HepG2 (cell line): ENCODE measurements around the gene GMCL2. TPM values are rescaled to one million over a fixed set of nuclear protein-coding genes. Genes with fewer than 3 reads are reported as not detected.

Experiments used
- ELK4 ChIP-seq: sonication (generic); formaldehyde crosslinking; IDR thresholded peaks from 2 replicates; pipeline ENCODE4 v1.9.0; 2021; ENCODE audit warnings: missing genetic modification reagents, borderline replicate concordance
- GATA4 ChIP-seq: sonication (generic); IDR thresholded peaks from 2 replicates; pipeline ENCODE4 v1.6.1; 2016; ENCODE audit warnings: antibody characterized with exemption, low read depth, borderline replicate concordance
- GRHL1 ChIP-seq: sonication (generic); formaldehyde crosslinking; conservative IDR thresholded peaks from 2 replicates; pipeline ENCODE4 v1.8.0; 2022; ENCODE audit warnings: missing genetic modification reagents
- JUNB ChIP-seq: sonication (generic); formaldehyde crosslinking; IDR thresholded peaks from 2 replicates; pipeline ENCODE4 v1.8.0; 2022; ENCODE audit warnings: missing genetic modification reagents, mild to moderate bottlenecking, borderline replicate concordance
- KDM1A ChIP-seq: IDR thresholded peaks from 2 replicates; pipeline ENCODE4 v1.6.1; 2016; ENCODE audit warnings: missing compliant biosample characterization
- MED8 ChIP-seq: sonication (generic); formaldehyde crosslinking; IDR thresholded peaks from 2 replicates; pipeline ENCODE4 v1.8.1; 2023; ENCODE audit warnings: mild to moderate bottlenecking, missing genetic modification reagents; ENCODE audit not compliant: insufficient replicate concordance
- MEIS2 ChIP-seq: sonication (generic); formaldehyde crosslinking; IDR thresholded peaks from 2 replicates; pipeline ENCODE4 v1.9.0; 2021; ENCODE audit warnings: mild to moderate bottlenecking, missing genetic modification reagents
- MZF1 ChIP-seq: sonication (generic); formaldehyde crosslinking; IDR thresholded peaks from 2 replicates; pipeline ENCODE4 v1.8.1; 2023; ENCODE audit warnings: mild to moderate bottlenecking, missing genetic modification reagents, borderline replicate concordance
- RERE ChIP-seq: IDR thresholded peaks from 2 replicates; pipeline ENCODE4 v1.6.1; 2016; ENCODE audit warnings: low read depth, missing genetic modification reagents, missing compliant biosample characterization
- TMF1 ChIP-seq: sonication (generic); formaldehyde crosslinking; IDR thresholded peaks from 2 replicates; pipeline ENCODE4 v1.8.1; 2022; ENCODE audit warnings: low read depth, missing genetic modification reagents
- ZBTB33 ChIP-seq: sonication (generic); formaldehyde crosslinking; IDR thresholded peaks from 2 replicates; pipeline ENCODE4 v1.4.0; 2020; ENCODE audit warnings: missing genetic modification reagents
- ZBTB8A ChIP-seq: sonication (generic); formaldehyde crosslinking; IDR thresholded peaks from 2 replicates; pipeline ENCODE4 v1.4.0; 2020; ENCODE audit warnings: mild to moderate bottlenecking, low read depth, missing genetic modification reagents, borderline replicate concordance
- ZNF256 ChIP-seq: sonication (generic); formaldehyde crosslinking; conservative IDR thresholded peaks from 2 replicates; pipeline ENCODE4 v1.4.0; 2020; ENCODE audit warnings: missing genetic modification reagents
- ZNF441 ChIP-seq: sonication (generic); formaldehyde crosslinking; IDR thresholded peaks from 2 replicates; pipeline ENCODE4 v1.7.0; 2021; ENCODE audit warnings: missing genetic modification reagents, borderline replicate concordance
- ZNF549 ChIP-seq: sonication (generic); formaldehyde crosslinking; IDR thresholded peaks from 2 replicates; pipeline ENCODE4 v1.5.0; 2020; ENCODE audit warnings: missing genetic modification reagents
- ZNF605 ChIP-seq: sonication (generic); formaldehyde crosslinking; IDR thresholded peaks from 2 replicates; pipeline ENCODE4 v1.8.0; 2022; ENCODE audit warnings: mild to moderate bottlenecking, missing genetic modification reagents
- ZSCAN21 ChIP-seq: sonication (generic); formaldehyde crosslinking; IDR thresholded peaks from 2 replicates; pipeline ENCODE4 v1.8.0; 2022; ENCODE audit warnings: mild to moderate bottlenecking, missing genetic modification reagents, moderate library complexity, borderline replicate concordance
- polyA plus RNA-seq, 8 experiments: library from polyadenylated mRNA; depleted of rRNA in 3 of 8; stranded (reverse) in 7 of 8; unstranded in 1 of 8; fragments of >200 nt; fragmentation: Illumina TruSeq in 4 of 8; extraction: Trizol in 4 of 8; gene quantifications; 2 replicates each; pipeline versions ENCODE4 v1.2.1 to v1.2.3, GENCODE V29; 2011 to 2016; ENCODE audit warnings: low read depth in 4 of 8, missing spikeins in 1 of 8, mixed read lengths in 1 of 8; ENCODE audit not compliant: insufficient read depth in 1 of 8
- total RNA-seq, 5 experiments: library from RNA; depleted of rRNA; stranded (reverse); fragments of >200 nt; fragmentation: Illumina TruSeq; extraction: Trizol; gene quantifications; 2 replicates each; pipeline ENCODE4 v1.2.3, GENCODE V29; 2016; ENCODE audit warnings: low read depth in 1 of 5

Gene GMCL2
- total and polyA plus RNA-seq, 2 of the 13 experiments (the other 11 are each of a cell fraction or from before 2014, with no cell fraction given) = 0.03 TPM; not detected in 1

GRCh38 chr5:178204182-178204934 is 17.2 kb upstream of the GMCL2 start, which contains the start of gene HNRNPAB (continued):
- no peak for TF ChIP-seq RERE
- TF ChIP-seq GRHL1 (CRISPR knock-in tag) = no peak
- TF ChIP-seq ELK4 = no peak
- TF ChIP-seq ZNF605 (CRISPR knock-in tag) = no peak; the same call in 1 of the 2 replicates
- TF ChIP-seq ZBTB8A (CRISPR knock-in tag) = no peak
- peak; percentile 75; the same call in 1 of the 2 replicates for TF ChIP-seq TMF1 (CRISPR knock-in tag)
- TF ChIP-seq ZSCAN21 = peak; percentile 85; the same call in 1 of the 2 replicates
- peak; percentile 92 for TF ChIP-seq GATA4
- peak; percentile 83 for TF ChIP-seq MEIS2 (CRISPR knock-in tag)
- 0 out of 2 replicates have a peak, but pooled peaks have one; percentile 62 for TF ChIP-seq JUNB (CRISPR knock-in tag)
- TF ChIP-seq MED8 (CRISPR knock-in tag) = peak; percentile 87
- no peak for TF ChIP-seq KDM1A (CRISPR knock-in tag)
- TF ChIP-seq ZNF549 (CRISPR knock-in tag) = no peak
- no peak for TF ChIP-seq MZF1
- 0 out of 2 replicates have a peak, but pooled peaks have one; percentile 11 for TF ChIP-seq ZBTB33 (CRISPR knock-in tag)
- TF ChIP-seq ZNF441 (CRISPR knock-in tag) = no peak
- peak; percentile 86 for TF ChIP-seq ZNF256 (CRISPR knock-in tag)
